ENCODE measurements around the gene CUEDC1. TPM values are rescaled to one million over a fixed set of nuclear protein-coding genes. Genes with fewer than 3 reads are reported as not detected.

The CUEDC1 gene
- 10 to 100 TPM; 23.5 to 46.8 (median 23.6) TPM for total RNA-seq
- long read RNA-seq, donor 1, transcript CUEDC1-204 (2 exons, 707 nt): minor isoform, 7 of 106 reads
- long read RNA-seq, donor 1, transcript CUEDC1-206 (11 exons, 3,621 nt): major isoform, 31 of 106 reads
- long read RNA-seq, donor 1, partial matches to known transcripts: 19 of 106 reads
- long read RNA-seq, donor 1, other reads (novel, unspliced or antisense): 46 of 106 reads
- long read RNA-seq, donor 2, partial matches to known transcripts: 2 of 5 reads
- long read RNA-seq, donor 2, other reads (novel, unspliced or antisense): 3 of 5 reads

GRCh38 chr17:57955183-57955931 is at the start of gene CUEDC1:
TSS of gene CUEDC1 (minus strand) at chr17:57955412. CDS start at chr17:57885564, 69,848 bp downstream.
- intact Hi-C loops (cut with DNase I, micrococcal nuclease): no loop called here

GRCh38 chr17:58004060-58004459 is 48.8 kb upstream of the CUEDC1 start:
- intact Hi-C loops (cut with DNase I, micrococcal nuclease): loop anchor here (10.0 kb wide), 1 partner anchor 111 kb away; no protein-coding TSS in a partner anchor
- Histone ChIP-seq H3K4me3 (no peak overlapping the region), H3K4me1 (ENCODE audit: low read depth) (peaks cover 27% of the 10 kb centered on the region), H3K9me3 (no peaks in the 10 kb centered on the region), H3K36me3 (ENCODE audit: low read depth) (no peaks in the 10 kb centered on the region)
- no peak for TF ChIP-seq CTCF (IDR thresholded peaks at IDR 0.05)
- ATAC-seq: no peak
- no peak for DNase-seq

More at GRCh38 chr17:57955183-57955931, at the start of gene CUEDC1:
- DNase-seq (peak; percentile 80 to 89 (median 82)), ATAC-seq (peak; percentile 86)
- no peak for TF ChIP-seq CTCF (IDR thresholded peaks at IDR 0.05)
- H3K9me3 ChIP-seq: no peaks in the 10 kb centered on the region
- H3K4me1 ChIP-seq (ENCODE audit: low read depth): peaks cover 15% of the 10 kb centered on the region
- H3K4me3 ChIP-seq: peak within 1 kb of the TSS; percentile 42
- H3K36me3 ChIP-seq (ENCODE audit: low read depth): no peaks in the 10 kb centered on the region

- intact Hi-C loops (cut with DNase I, micrococcal nuclease): loop anchor here (10.0 kb wide), 1 partner anchor 112 kb away; no protein-coding TSS in a partner anchor
- no peak overlapping the region for H3K4me3 ChIP-seq
- no peaks in the 10 kb centered on the region for H3K36me3 ChIP-seq (ENCODE audit: low read depth)
- no peak for TF ChIP-seq CTCF (IDR thresholded peaks at IDR 0.05)
- H3K9me3 ChIP-seq: no peaks in the 10 kb centered on the region
- no peak for DNase-seq
- ATAC-seq: no peak
- H3K4me1 ChIP-seq (ENCODE audit: low read depth): peaks cover 27% of the 10 kb centered on the region
Measured at GRCh38 chr17:58002973-58003372, 47.8 kb upstream of the CUEDC1 start.

GRCh38 chr17:58002154-58002948 is 47.1 kb upstream of the CUEDC1 start:
- intact Hi-C loops (cut with DNase I, micrococcal nuclease): loop anchor here (10.0 kb wide), 1 partner anchor 112 kb away; no protein-coding TSS in a partner anchor
- ATAC-seq: no peak
- TF ChIP-seq CTCF (IDR thresholded peaks at IDR 0.05): no peak

GRCh38 chr17:58001461-58002124 is 46.4 kb upstream of the CUEDC1 start:
- Histone ChIP-seq H3K36me3 (ENCODE audit: low read depth) (no peaks in the 10 kb centered on the region), H3K4me1 (ENCODE audit: low read depth) (peaks cover 27% of the 10 kb centered on the region), H3K9me3 (no peaks in the 10 kb centered on the region), H3K4me3 (no peak overlapping the region)
- intact Hi-C loops (cut with DNase I, micrococcal nuclease): loop anchor here (10.0 kb wide), 1 partner anchor 113 kb away; no protein-coding TSS in a partner anchor
- DNase-seq: no peak
- no peak for ATAC-seq
- no peak for TF ChIP-seq CTCF (IDR thresholded peaks at IDR 0.05)

More at GRCh38 chr17:58002154-58002948, 47.1 kb upstream of the CUEDC1 start:
- Histone ChIP-seq H3K4me3 (no peak overlapping the region), H3K36me3 (ENCODE audit: low read depth) (no peaks in the 10 kb centered on the region), H3K9me3 (no peaks in the 10 kb centered on the region), H3K4me1 (ENCODE audit: low read depth) (peaks cover 27% of the 10 kb centered on the region)
- DNase-seq: no peak

Data from mucosa of descending colon (tissue), 3 donors.